ENCODE measurements around the gene ANAPC5.

ANAPC5 gene

GRCh38 chr12:121371404-121371803 lies 19.2 kb upstream of the ANAPC5 start:
- no peak for DNase-seq

- no peak for DNase-seq
Observed at GRCh38 chr12:121366063-121366459, 13.8 kb upstream of the ANAPC5 start.

GRCh38 chr12:121365416-121366062 lies 13.3 kb upstream of the ANAPC5 start:
- DNase-seq, result no peak

DNA sequence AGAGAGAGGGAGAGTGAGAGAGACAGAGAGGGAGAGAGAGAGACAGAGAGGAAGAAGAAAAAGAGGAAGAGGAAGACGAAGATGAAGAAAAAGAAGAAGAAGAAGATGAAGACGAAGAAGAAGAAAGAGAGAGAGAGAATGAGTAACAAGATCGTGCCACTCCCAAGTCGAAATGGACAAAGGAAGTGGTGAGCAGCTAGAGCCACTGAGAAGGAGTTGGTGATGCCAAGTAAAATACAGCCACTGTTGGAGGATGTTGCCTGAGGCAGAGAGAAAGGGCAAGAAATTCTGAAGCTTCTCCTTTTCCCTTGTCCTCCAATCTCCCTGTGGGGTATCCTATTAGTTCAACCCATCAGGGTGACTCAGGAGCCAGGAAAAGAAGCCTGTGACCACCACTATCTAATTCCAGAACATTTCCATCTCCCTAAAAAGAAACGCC lies 12.5 kb upstream of the ANAPC5 start:
- DNase-seq, result no peak

DNA sequence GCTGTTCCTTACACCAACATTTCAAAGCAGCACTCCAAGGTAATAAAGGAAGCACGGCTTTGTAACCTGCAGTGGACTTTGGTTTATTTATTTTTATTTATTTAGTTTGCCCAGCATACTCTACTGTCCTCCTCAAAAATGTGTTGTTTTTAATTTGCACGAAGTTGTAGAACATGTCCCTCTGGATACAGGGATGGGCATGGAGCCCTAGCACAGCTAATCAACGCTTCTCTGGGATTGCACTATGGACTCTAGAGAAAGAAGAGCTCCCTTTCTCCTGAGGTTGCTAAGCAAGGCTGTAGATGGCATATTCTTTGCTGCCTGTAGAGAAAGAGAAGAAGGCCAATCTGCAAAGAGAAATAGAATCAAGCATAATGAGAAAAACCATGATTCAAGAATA lies 5.9 kb upstream of the ANAPC5 start:
- DNase-seq, result no peak

- DNase-seq, result no peak
Observed at GRCh38 chr12:121357331-121357730, 5.1 kb upstream of the ANAPC5 start.

DNA sequence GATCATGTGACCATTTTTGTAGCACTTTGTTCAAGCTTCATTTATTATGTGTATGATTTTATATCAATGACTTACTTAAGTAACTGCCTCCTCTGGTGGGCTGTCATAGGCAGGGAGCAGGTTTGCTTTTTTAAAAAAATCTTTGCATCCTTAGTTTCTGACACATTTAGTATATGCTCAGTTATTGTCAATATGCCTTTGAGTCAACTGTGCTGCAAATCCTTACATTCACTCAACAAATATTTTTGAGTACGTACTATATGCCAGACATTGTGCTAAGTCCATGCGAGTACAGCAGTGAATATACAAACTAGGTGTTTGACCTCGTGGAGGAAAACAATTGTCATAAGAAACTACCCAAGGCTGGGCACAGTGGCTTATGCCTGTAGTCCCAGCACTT lies 4.4 kb upstream of the ANAPC5 start:
- DNase-seq, result no peak

- no peak for DNase-seq
Observed at GRCh38 chr12:121355818-121356217, 3.6 kb upstream of the ANAPC5 start.

DNA sequence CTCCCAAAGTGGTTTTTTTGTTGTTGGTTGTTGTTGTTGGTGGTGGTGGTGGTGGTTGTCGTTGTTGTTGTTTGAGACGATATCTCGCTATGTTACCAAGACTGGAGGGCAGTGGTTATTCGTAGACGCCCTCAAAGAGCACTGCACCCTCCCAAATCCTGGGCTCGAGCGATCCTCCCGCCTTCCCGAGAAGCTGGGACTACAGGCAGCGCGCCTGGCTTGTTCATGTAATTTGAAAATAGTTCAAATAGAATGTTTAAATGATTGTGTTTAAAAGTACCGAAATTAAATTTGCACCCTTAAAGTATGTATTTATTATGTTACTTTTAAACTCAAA lies 439 bp upstream of the ANAPC5 start:
- DNase-seq, result peak in 4 of 51 donors; percentile 37 to 71 (median 46)

GRCh38 chr12:121346747-121347146 lies 5.5 kb downstream of the ANAPC5 start:
- no peak for DNase-seq

DNA sequence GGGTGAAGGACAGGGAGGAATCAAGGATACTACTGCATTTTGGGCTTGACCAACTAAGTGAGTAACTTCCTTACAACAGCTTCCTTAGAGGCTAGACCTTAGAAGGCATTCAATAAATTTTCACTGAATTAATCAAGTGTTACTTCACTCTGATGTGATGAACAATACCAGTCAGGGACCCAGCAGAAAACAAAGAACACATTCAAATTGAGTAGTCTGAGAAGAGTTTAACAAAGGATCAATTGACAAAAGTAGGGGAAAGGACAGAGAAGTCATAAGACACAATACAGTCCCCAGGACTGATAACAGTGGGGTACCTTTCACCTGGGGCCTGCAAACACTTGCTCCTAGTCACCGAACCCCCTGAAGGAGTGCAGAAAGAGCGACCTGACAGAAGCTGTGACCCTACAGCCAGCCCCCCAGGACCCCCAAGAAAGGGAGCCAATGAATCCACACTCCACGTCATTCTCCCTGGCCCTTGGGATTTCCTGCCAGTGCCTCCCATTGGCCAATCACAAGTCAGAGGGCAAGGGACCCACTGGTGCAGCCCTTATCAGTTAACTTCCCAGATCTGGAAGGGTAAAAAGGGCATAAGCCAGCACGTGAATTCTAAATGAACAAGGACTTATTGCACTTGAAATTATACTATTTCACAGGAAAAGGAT lies 6.9 kb downstream of the ANAPC5 start:
- peak in 11 of 51 donors; percentile 5 to 78 (median 17) for DNase-seq

DNA sequence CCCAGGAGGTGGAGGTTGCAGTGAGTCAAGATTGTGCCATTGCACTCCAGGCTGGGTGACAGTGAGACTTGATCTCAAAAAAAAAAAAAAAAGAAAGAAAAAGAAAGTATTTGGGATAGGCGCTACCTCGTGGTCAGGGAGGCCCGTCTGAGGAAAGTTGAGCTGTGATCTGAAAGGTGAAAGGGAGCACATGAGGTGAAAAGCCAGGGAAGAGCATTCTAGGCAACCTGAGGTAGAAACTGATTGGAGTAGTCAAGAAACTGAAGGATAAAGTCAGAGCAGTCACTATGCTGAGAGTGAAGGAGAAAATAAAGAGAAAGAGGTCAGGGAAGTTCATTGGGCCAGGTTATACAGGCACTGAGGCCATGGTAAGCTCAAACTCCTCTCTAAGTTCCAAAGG lies 7.7 kb downstream of the ANAPC5 start:
- no peak for DNase-seq

GRCh38 chr12:121337416-121337815 lies 14.8 kb downstream of the ANAPC5 start:
- DNase-seq, result no peak

DNA sequence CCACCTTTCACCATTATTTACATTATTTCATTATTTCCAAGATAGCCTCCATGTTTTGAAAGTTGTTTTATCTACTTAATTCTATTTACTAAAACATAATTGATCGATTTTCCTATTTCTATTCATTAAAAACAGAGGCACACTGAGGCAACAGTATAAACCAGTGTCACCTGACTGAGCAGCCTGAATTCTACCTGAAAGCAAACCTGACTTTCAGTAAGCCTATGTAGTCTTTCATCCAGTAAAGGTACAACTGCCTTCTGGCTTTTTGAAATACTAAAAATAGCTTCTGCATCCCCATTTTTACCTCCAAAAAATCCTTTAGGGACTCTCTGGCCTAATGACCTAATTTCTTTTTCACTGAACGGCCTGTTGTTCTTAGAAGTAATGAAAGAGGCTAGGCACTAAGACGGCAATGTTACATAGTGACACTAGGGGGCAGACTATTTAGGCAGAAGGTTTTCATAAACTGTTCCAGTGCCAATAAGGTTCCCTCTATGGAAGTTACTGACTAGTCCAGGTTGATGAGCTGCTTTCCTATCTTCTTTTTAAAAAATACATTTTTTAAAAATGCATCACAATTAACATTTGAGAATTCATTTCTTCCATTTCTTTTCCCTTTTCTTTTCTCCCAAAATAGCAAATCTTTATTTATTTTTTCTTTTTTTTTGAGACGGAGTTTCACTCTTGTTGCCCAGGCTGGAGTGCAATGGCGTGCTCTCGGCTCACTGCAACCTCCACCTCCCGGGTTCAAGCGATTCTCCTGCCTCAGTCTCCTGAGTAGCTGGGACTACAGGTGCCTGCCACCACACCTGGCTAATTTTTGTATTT lies 17.5 kb downstream of the ANAPC5 start:
- DNase-seq, result peak in 6 of 51 donors; percentile 11 to 32 (median 23)

DNA sequence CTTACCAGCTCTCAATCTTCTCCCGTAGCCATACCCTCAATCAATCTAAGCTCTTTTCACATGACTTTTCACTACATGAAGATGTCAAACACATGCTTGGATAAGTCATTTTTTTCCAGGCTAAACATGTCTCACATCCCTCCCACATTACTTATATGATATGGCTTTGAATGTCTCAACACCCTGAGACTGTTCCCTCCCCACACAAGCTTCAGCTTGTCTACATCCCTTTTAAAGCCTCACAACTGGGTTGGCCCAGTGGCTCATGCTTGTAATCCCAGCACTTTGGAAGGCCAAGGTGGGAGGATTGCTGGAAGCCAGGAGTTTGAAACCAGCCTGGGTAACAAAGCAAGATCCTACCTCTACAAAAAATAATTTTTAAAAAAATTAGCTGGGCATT lies 18.5 kb downstream of the ANAPC5 start:
- no peak for DNase-seq

DNA sequence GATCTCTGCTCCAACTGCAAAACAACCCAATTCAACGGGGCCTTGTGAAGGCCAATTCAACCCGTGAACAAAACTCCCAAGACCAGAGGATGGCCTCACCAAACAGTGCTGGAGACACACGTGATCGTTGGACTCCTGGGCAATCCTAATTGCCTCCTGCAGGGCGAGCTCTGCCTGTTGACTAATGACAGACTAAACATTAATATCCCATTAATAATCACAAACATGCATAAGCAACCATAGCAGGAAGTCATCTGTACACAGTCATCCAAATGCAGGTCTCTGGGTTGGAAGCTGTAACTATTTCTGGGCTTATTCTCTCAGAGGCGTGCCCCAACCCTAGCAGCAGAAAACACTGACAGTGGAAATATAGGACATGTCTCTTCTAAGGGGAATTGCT lies 21.0 kb downstream of the ANAPC5 start:
- no peak for DNase-seq

- no peak for DNase-seq
Observed at GRCh38 chr12:121330692-121331091, 21.5 kb downstream of the ANAPC5 start.

GRCh38 chr12:121330195-121330594 lies 22.0 kb downstream of the ANAPC5 start:
- DNase-seq, result no peak

DNA sequence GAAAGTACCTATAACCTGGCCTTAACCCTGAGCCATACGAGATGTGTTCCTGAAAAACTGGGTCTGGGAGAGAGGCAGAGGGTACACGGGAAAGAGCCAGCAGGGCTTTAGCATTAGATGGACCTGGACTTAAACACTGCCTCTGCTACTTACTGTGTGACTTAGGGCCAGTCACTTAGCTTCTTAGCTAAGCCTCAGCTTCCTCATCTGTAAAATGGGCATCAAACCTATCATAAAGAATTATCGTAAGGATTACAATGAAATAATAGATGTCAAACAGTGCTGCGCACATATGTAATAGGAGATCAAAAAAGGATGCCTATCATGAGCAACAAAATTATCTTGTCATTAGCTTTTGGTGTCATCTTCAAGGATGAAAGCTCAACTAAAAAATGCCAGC lies 23.6 kb downstream of the ANAPC5 start:
- no peak for DNase-seq

GRCh38 chr12:121326996-121327674 lies 25.1 kb downstream of the ANAPC5 start:
- DNase-seq, result peak in 38 of 51 donors; percentile 1 to 78 (median 42)

DNA sequence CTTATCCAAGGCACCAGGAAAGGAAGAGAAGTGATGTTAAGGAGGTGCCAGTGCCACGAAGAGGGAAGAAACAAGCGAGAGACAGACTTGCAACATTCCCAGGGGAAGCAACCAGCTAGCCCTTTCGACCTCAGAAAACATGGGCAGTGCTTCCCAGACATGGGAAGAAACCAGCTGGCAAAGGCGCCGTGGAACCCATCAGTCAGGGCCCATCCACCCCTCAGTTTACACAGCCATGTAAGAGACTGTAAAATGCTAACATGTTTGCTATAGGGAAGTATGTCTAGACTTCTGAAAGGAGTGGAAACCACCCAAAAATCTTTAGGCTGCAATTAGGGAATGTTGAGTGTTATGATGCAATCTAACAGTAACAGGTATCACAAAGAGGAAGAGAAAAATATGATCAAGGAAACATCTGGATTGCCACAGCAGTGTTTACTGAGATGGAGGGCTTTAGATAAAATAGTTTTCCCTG lies 26.3 kb downstream of the ANAPC5 start:
- no peak for DNase-seq

GRCh38 chr12:121323908-121324307 lies 28.3 kb downstream of the ANAPC5 start:
- DNase-seq, result no peak
